Tibial artery (tissue), 4 donors: ENCODE data around the gene FH.

Source experiments
- DNase-seq, 2 donors: peaks; one replicate each; pipeline ENCODE4 v3.0.0-alpha.2; 2019
- H3K27ac ChIP-seq, 2 donors: fragments of 200-600 bp; sonication (generic) in 1 of 2; 1 replicate in 1 of 2; 2 replicates in 1 of 2; pipeline ENCODE4 v1.5.1; 2018 to 2019; ENCODE audit warnings: mild to moderate bottlenecking in 1 of 2
- H3K27me3 ChIP-seq, 2 donors: fragments of 200-600 bp; sonication (generic) in 1 of 2; one replicate each; pipeline versions ENCODE4 v1.5.1 to v1.6.0; 2016 to 2019
- H3K36me3 ChIP-seq, 3 donors: fragments of 200-600 bp; sonication (generic) in 2 of 3; one replicate each; pipeline ENCODE4 v1.5.1; 2016 to 2019; ENCODE audit warnings: mild to moderate bottlenecking in 2 of 3
- H3K4me1 ChIP-seq, 4 donors: fragments of 200-600 bp; sonication (generic) in 2 of 4; 1 replicate in 3 of 4; 2 replicates in 1 of 4; pipeline ENCODE4 v1.5.1; 2016 to 2019
- H3K4me3 ChIP-seq, 2 donors: fragments of 200-600 bp; sonication (generic) in 1 of 2; 1 replicate in 1 of 2; 2 replicates in 1 of 2; pipeline ENCODE4 v1.5.1; 2018 to 2019; ENCODE audit warnings: mild to moderate bottlenecking in 2 of 2
- H3K9me3 ChIP-seq, 3 donors: fragments of 200-600 bp; sonication (generic) in 1 of 3; one replicate each; pipeline ENCODE4 v1.5.1; 2016 to 2019
- intact Hi-C: fragments of 100-400 bp; cut with DNase I; formaldehyde crosslinking; loops from one replicate; pipeline ENCODE4 v1.15.0; 2023; ENCODE audit warnings: low total_unique reads
- TF ChIP-seq, protein P1 (sequence below), 2 experiments: fragments of 200-600 bp in 1 of 2; fragments of 450-650 bp in 1 of 2; IDR thresholded peaks; one replicate each; pipeline ENCODE4 v1.5.1; 2017 to 2019; ENCODE audit warnings: antibody characterized with exemption in 2 of 2, mild to moderate bottlenecking in 1 of 2, moderate library complexity in 1 of 2

Gene FH

DNA sequence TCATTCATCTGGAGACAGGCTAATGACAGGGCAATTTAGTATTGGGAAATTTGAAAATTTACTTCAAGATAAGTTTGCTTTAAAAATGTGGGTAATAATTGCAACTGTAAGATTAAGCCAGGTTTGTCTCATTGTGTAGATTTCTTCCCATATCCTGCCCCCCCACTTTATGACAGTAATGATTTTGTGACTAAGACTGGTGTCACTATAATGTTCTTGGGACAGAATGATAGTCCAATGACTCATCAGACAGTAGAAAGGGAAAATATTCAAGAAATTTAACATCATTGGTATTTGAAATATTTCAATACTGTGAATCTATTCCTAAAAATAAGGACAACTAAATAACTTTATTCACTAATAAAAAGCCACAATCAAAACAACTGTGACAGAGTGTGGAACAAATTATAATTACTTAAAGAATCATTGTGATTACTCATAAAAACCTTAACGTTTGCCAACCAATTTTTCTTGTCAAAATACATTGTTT lies 36.7 kb downstream of the FH start:
- no peaks in the 10 kb centered on the region for H3K9me3 ChIP-seq
- no peak overlapping the region for H3K27ac ChIP-seq
- intact Hi-C loops, result no loop called here
- no peaks in the 10 kb centered on the region for H3K4me1 ChIP-seq
- DNase-seq, result no peak
- TF ChIP-seq, protein P1, sequence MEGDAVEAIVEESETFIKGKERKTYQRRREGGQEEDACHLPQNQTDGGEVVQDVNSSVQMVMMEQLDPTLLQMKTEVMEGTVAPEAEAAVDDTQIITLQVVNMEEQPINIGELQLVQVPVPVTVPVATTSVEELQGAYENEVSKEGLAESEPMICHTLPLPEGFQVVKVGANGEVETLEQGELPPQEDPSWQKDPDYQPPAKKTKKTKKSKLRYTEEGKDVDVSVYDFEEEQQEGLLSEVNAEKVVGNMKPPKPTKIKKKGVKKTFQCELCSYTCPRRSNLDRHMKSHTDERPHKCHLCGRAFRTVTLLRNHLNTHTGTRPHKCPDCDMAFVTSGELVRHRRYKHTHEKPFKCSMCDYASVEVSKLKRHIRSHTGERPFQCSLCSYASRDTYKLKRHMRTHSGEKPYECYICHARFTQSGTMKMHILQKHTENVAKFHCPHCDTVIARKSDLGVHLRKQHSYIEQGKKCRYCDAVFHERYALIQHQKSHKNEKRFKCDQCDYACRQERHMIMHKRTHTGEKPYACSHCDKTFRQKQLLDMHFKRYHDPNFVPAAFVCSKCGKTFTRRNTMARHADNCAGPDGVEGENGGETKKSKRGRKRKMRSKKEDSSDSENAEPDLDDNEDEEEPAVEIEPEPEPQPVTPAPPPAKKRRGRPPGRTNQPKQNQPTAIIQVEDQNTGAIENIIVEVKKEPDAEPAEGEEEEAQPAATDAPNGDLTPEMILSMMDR (IDR thresholded peaks at IDR 0.05), result no peak
- H3K27me3 ChIP-seq, result no peaks in the 10 kb centered on the region
- H3K36me3 ChIP-seq, result no peaks in the 10 kb centered on the region
- no peak overlapping the region for H3K4me3 ChIP-seq

DNA sequence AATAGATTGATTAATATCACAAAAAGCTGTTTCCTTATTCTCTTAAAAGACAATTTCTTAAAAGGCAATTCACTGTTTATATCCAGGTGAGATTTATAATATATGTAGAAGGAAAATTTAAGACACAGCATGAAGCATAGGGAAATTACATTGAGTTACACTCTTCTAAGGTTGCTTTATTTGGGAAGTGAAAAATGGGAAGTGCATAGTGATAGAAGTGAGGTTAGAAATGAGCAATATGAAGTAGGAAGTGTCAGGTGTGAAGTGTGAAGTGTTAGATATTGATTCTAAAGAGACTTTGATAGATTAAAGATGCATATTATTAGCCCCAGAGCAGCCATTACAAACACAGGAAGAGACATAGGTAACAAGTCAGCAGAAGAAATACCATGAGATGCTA lies 40.3 kb downstream of the FH start:
- intact Hi-C loops, result no loop called here
- Histone ChIP-seq H3K27me3 (no peaks in the 10 kb centered on the region), H3K4me3 (no peak overlapping the region), H3K27ac (no peak overlapping the region), H3K4me1 (no peaks in the 10 kb centered on the region), H3K9me3 (no peaks in the 10 kb centered on the region), H3K36me3 (no peaks in the 10 kb centered on the region)
- DNase-seq, result no peak
- TF ChIP-seq, protein P1 (IDR thresholded peaks at IDR 0.05), result no peak

DNA sequence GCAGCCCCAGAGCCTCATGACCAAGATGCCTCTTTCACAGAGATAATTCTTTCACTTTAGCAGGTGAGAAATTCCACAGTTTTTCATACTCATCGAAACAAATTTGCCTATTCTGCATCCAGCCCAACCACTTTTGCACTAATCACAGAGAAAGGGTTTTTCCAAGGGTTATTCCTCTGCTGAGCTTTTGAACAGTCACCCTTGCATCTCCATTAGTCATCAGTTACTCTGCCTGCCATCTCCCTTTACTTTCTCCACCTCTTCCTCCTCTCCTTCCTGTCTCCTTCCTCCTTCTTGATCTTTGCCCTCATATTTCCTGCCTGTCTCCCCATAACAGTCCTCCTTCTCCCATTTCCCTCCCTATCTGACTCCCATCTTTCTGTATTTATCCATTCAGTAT lies 43.9 kb downstream of the FH start:
- Histone ChIP-seq H3K36me3 (no peaks in the 10 kb centered on the region), H3K4me1 (no peaks in the 10 kb centered on the region), H3K27me3 (peaks cover 0 to 4% of the 10 kb centered on the region in 2 donors), H3K9me3 (no peaks in the 10 kb centered on the region), H3K27ac (no peak overlapping the region), H3K4me3 (no peak overlapping the region)
- no peak for DNase-seq
- TF ChIP-seq, protein P1 (IDR thresholded peaks at IDR 0.05), result no peak
- intact Hi-C loops, result no loop called here

DNA sequence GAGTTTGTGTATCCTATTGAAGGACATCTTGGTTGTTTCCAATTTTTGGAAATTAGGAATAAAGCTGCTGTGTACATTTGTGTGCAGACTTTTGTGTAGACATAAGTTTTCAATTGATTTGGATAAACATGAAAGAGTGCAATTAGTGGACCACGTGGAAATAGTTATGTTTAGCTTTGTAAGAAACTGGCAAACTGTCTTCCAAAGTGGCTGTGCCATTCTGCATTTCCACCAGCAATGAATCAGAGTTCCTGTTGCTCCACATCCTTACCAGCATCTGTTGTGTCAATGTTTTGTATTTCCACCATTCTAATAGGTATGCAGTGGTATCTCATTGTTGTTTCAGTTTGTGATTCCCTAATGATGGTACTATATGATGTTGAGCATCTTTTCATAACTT lies 46.5 kb downstream of the FH start:
- no peak overlapping the region for H3K4me3 ChIP-seq
- no peak for DNase-seq
- TF ChIP-seq, protein P1 (IDR thresholded peaks at IDR 0.05), result no peak
- intact Hi-C loops, result no loop called here
- H3K4me1 ChIP-seq, result no peaks in the 10 kb centered on the region
- H3K27me3 ChIP-seq, result peaks cover 0 to 4% of the 10 kb centered on the region in 2 donors
- H3K9me3 ChIP-seq, result no peaks in the 10 kb centered on the region
- no peaks in the 10 kb centered on the region for H3K36me3 ChIP-seq
- H3K27ac ChIP-seq, result no peak overlapping the region

DNA sequence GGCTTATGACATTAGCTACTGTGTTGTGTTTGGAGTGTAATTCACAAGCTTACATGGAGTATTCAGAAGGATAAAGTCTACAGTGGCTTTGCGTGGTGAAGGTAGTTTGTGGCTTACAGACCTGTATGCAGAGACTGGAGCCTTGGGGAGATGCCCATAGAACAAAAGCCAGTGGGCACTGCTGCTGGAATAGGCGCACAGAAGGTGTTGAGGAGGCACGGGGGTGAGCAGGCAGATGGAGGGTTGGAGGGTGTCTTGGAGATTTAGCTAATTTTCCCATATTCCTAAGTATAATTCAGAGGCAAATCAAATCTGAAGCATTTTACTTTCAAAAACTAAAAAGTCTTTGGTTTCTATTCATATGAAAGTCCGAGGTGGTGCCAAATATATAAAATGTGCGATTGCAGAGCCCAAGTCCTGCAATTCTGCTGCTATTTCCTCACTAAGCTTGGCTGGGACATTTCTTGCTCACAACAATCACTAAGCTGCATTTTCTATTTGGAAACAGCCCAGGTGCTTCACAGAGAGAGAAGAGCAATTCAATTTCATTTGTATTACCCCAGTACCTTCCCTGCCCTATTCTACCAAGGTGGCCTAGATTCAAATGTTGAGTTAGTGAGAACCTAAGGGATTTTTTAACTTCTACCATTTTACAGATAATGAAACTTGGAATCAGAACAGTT lies 48.5 kb downstream of the FH start:
- intact Hi-C loops, result no loop called here
- H3K36me3 ChIP-seq, result no peaks in the 10 kb centered on the region
- no peak overlapping the region for H3K27ac ChIP-seq
- H3K4me1 ChIP-seq, result no peaks in the 10 kb centered on the region
- DNase-seq, result no peak
- H3K4me3 ChIP-seq, result no peak overlapping the region
- TF ChIP-seq, protein P1 (IDR thresholded peaks at IDR 0.05), result no peak
- no peaks in the 10 kb centered on the region for H3K9me3 ChIP-seq
- H3K27me3 ChIP-seq, result peaks cover 0 to 4% of the 10 kb centered on the region in 2 donors
